ENCODE results near the gene TNFAIP8L1. TPM values are rescaled to one million over a fixed set of nuclear protein-coding genes. Genes with fewer than 3 reads are reported as not detected.

TNFAIP8L1 gene
- total RNA-seq, 1 donor from 2014 or later, result 3.0 TPM

Other genes starting within 250 kb of the TNFAIP8L1 start
- 101 and 102 TPM in 2 replicates for gene SH3GL1, start 239.0 kb upstream of the TNFAIP8L1 start, total RNA-seq
- gene CHAF1A, start 236.9 kb upstream of the TNFAIP8L1 start, total RNA-seq, result 7.2 and 8.5 TPM in 2 replicates
- gene UBXN6, start 181.7 kb upstream of the TNFAIP8L1 start, total RNA-seq, result 61.0 and 63.6 TPM in 2 replicates
- gene HDGFL2, start 167.2 kb upstream of the TNFAIP8L1 start, total RNA-seq, result 78.9 and 79.8 TPM in 2 replicates
- gene PLIN4, start 121.0 kb upstream of the TNFAIP8L1 start, total RNA-seq, result 0.05 TPM in 1 of 2 replicates, not detected in the other
- gene PLIN5, start 104.3 kb upstream of the TNFAIP8L1 start, total RNA-seq, result not detected in 2 replicates
- 0.14 and 0.19 TPM in 2 replicates for gene LRG1, start 99.5 kb upstream of the TNFAIP8L1 start, total RNA-seq
- gene SEMA6B, start 79.8 kb upstream of the TNFAIP8L1 start, total RNA-seq, result 14.3 and 17.5 TPM in 2 replicates
- 131 and 153 TPM in 2 replicates for gene MYDGF, start 30.8 kb downstream of the TNFAIP8L1 start, total RNA-seq
- 44.8 and 50.0 TPM in 2 replicates for gene DPP9, start 84.3 kb downstream of the TNFAIP8L1 start, total RNA-seq
- 12.0 and 12.6 TPM in 2 replicates for gene FEM1A, start 152.2 kb downstream of the TNFAIP8L1 start, total RNA-seq
- gene TICAM1, start 192.2 kb downstream of the TNFAIP8L1 start, total RNA-seq, result 10.0 TPM in 2 replicates
- 148 and 157 TPM in 2 replicates for gene PLIN3, start 228.2 kb downstream of the TNFAIP8L1 start, total RNA-seq

All from astrocyte (in vitro differentiated cells and primary cell).